Activated CD4-positive, alpha-beta T cell treated with anti-CD3 and anti-CD28 coated beads, Interleukin-2, amount 50 U/mL, for 16 hours (primary cell): ENCODE measurements around the gene CAPN13.
"Not testable (repeated sequence)": the region's sequence is repeated elsewhere in the genome, so short reads cannot be mapped to it uniquely, and the experiment has no call there.

Source experiments
- DNase-seq: peaks from one replicate; pipeline ENCODE4 v3.0.0-alpha.2; 2020

CAPN13 gene

DNA sequence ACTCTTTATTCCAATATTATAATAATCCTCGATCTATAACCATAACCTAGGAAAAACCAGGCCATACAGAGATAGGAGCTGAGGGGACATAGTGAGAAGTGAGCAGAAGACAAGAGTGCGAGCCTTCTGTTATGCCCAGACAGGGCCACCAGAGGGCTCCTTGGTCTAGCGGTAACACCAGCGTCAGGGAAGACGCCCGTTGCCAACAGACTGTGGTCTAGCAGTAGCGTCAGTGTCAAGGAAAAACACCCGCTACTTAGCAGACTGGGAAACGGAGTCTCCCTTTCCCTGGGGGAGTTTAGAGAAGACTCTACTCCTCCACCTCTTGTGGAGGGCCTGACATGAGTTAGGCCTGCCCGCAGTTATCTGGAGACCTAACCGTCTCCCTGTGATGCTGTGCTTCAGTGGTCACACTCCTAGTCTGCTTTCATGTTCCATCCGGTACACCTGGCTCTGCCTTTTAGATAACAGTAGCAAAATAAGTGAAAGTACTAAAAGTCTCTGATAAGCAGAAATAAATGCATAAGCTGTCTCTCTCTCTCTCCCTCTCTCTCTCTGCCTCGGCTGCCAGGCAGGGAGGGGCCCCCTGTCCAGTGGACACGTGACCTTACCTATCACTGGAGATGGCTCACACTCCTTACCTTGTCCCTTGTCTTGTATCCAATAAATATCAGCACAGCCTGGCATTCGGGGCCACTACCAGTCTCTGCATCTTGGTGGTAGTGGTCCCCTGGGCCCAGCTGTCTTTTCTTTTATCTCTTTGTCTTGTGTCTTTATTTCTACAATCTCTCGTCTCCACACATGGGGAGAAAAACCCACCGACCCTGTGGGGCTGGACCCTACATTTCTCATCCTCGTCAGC lies 109.8 kb downstream of the CAPN13 start:
- DNase-seq, result not testable (repeated sequence)

GRCh38 chr2:30695749-30696148 lies 111.5 kb downstream of the CAPN13 start:
- no peak for DNase-seq

GRCh38 chr2:30694286-30695055 lies 112.8 kb downstream of the CAPN13 start:
- no peak for DNase-seq

DNA sequence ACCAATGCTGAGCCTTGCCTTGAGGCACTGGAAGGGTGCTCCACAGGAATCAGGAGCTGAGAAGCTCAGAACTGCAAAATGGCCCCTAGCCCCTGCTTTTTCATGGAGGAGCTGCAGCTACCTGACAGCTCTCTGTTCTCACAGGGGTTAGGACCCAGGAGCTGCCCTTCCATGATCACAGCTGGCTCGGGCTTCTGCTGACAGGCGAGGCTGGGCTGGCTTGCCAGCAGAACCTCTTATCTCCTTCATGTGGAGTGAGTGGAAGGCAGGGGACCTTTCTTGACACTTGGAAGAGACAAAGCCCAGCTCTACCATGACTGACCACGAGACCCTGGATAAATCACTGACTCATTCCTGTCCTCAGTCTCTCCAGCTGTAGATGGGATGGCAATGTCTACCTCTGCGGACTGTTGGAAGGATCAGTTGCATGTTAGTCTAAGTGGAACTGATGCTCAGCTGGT lies 113.4 kb downstream of the CAPN13 start:
- DNase-seq, result no peak

DNA sequence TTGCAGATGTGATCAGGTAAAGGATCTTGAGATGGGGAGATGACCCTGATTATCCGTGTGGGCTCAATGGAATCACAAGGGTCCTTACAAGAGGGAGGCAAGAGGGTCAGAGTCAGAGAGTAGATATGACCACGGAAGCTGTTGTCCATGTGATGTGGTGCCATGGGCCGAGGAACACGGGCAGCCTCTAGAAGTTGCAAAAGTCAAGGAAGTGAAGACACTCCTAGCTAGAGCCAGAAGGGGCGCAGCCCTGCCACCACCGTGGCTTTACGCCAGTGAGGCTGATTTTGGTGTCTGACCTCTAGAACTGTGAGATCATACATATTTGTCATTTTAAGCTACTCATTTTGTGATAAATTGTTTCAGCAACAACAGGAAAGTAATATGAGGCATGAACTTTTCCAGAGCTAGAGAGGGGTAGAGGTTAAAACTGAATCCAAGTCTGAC lies 114.4 kb downstream of the CAPN13 start:
- DNase-seq, result no peak

DNA sequence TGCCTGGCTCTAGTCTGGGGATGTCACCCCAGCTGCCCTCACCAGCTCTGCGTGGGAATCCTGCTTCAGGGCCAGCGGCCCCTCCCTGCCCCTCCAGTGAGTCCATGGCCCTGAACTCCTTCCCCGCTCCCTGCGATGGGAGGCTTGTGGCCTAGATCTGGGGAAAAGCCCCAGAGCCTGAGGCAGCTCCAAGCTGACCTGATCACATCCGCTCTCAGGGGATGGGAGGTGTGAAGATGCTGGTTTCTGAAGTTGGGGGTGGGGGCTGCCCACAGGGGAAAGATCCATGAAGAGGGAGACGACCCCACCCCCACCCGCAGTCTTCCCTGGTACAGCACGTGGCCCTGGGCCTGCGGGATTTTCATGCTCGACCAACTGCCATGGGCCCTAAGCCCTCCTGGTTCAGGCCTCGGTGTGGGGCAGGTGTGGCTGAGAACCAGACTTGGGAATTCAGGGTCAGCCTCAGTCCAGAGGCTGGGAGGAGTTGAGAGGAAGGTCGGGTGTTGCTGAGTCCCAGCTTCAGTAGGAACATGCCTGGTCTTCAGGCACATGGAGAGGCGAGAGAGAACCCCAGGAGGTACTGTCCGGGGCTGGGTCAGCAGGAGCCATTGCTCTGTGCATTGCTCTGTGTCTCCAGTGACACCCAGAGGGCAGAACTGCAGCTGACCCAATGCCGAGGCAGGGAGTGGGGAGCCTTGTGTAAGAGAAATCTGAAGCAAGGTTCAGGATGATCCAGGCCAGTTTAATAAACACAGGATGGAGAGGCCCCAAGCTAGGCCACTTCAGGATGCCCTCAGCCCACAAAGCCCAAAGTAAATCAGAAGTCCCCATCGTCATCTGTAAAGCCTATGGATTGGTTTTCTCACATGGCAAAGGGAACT lies 115.1 kb downstream of the CAPN13 start:
- DNase-seq, result no peak

DNA sequence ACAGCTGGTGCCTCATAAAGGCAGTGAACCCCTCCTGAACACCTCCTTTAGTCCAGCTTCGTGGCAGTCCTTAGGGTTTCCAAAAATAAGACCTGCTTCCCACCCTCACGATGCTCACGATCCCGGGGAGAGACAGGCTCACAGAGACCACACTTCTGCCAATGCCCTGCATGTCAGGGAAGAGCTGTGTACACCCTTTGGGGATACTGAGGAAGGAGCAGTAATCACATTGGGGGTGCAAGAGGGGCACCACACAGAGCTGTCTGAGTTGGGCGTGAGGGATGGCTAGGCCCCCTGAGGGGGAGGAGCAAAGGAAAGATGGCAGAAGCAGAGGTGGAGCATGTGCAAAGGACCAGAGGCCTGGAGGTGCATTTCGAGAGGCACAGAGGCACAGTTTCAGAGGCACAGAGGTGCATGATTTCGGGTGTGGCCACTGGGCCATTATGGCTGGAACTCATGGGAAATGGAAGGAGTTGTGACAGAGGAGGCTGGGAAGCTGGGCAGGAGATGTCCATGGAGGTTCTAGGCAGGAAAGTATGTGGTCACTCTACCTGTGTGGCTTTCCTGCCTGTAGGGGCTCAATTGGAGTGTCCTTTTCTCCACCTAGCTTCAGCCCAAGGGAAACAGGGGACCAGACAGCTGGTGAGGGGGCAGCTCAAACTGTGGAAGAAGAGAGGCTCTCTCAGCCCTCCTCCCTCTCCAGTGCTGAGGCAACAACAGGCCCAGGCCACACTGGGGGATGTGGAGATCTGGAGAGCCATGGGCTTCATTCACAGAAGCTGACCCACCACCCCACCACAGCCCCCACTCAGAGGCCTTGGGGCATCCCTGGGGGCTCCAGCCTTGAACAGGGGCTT lies 115.9 kb downstream of the CAPN13 start:
- DNase-seq, result no peak

- no peak for DNase-seq
Observed at GRCh38 chr2:30690126-30690561, 117.1 kb downstream of the CAPN13 start.

- DNase-seq, result no peak
Observed at GRCh38 chr2:30689496-30690125, 117.6 kb downstream of the CAPN13 start.

- DNase-seq, result no peak
Observed at GRCh38 chr2:30688956-30689401, 118.3 kb downstream of the CAPN13 start.

- no peak for DNase-seq
Observed at GRCh38 chr2:30686669-30687068, 120.6 kb downstream of the CAPN13 start.

DNA sequence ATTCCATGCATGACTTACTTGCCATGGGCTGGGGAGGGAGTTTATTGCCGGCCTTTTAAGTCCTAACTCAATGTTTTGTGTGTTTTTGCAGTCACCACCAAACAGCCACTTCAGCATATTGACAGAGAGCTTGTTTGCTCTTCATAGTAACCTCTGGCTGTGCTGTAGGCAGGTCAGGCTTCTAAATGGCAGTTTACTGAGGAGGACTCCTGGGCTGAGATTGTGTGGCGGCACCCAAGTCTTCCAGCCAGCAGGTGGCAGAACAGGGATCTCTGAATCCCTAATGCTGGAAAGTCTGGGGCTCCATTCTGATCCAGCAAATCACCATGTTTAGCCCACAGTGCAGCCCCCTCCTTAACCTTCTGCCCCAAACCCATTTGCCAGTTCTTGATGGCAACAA lies 121.2 kb downstream of the CAPN13 start:
- DNase-seq, result no peak

DNA sequence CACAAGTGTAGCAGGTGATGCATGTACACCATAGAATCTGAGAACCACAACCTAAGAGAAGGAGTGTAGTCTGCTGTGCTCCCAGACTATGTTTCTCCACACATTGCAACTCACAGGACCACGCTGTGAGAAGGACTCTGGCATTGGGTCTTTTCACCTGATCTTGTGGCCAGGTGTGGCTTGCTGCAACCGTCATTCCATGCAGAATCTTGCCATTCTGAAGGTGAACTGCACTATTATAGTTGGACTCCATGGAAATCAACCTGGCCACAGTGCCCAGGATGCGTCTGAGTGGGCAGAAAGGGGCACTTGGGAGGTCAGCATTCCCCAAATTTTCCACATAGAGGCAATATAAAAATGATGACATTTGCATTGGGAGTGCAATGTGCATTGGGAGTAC lies 122.2 kb downstream of the CAPN13 start:
- DNase-seq, result no peak

DNA sequence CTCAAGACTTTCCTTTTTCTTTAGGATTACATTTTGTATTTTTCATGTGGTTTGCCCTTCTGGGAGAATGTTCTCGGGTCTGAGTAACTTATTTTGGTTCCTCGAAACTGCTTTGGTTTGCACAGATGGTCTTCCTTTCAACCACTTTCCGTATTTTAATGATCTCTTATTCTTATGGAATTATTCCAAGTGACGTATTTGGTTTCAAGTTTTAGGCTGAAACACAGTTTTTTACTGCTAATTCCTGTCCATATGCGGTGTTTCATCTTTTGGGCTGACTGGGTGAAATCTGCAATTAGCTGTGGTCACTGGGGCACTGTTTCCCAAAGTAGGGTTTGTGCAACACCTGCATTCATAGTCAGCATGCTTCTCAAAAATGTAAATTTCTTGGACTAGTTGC lies 122.7 kb downstream of the CAPN13 start:
- DNase-seq, result no peak

DNA sequence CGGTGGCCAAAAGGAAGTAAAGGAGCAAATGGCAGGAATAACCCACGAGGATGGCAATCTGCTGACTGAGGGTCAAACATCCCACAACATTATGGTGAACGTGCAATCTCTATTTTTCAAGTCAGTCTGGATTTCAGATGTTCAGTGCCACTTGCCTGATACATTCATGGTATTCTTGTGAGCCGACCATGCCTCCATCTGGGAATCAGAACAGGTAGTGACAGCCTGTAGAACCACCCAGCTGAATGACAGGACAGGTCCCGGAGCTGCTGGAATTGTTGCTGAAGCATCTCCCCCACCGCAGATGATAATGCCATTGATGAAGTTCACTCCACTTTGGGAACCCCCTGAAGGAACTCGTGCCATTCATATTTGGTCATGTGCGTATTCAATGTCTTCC lies 123.2 kb downstream of the CAPN13 start:
- no peak for DNase-seq

DNA sequence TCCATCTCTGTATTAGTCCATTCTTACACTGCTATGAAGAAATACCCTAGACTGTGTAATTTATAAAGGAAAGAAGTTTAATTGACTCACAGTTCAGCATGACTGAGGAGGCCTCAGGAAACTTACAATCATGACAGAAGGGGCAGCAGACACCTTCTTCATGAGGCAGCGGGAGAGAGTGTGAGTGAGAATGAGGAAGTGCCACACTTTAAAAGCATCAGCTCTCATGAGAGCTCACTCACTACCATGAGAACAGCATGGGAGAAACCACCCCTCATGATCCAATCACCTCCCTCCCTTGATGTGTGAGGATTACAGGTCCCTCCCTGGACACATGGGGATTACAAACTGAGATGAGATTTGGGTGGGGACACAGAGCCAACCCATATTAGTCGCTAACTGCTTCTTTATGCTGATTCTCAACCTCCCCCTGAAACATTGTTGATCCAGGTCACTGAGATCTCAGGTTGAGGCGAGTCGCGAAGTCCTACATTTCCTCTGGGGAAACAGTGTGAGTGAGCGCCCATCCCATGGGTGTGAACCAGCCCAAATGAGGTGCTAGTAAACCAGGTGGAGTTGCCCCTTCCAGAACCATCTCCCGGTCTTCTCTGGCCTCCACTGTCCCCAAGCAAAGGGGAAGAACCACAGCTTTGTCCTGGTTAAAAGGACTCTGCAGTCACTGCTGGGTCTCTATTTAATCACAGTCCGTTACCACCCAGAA lies 123.8 kb downstream of the CAPN13 start:
- DNase-seq, result no peak

DNA sequence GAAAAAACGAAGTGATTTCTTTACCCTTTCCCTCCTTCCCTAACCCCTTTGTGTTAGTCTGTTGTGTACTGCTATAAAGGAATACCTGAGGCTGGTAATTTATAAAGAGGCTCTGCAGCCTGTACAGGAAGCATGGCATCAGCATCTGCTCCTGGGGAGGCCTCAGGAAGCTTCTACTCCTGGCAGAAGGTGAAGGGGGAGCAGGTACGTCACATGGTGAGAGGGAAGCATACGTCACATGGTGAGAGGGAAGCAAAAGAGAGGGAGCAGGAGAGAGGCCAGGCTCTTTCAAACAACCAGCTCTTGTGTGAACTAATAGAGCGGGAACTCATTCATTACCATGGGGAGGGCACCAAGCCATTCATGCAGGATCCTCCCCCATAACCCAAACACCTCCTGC lies 126.2 kb downstream of the CAPN13 start:
- no peak for DNase-seq

- no peak for DNase-seq
Observed at GRCh38 chr2:30680121-30680520, 127.1 kb downstream of the CAPN13 start.

DNA sequence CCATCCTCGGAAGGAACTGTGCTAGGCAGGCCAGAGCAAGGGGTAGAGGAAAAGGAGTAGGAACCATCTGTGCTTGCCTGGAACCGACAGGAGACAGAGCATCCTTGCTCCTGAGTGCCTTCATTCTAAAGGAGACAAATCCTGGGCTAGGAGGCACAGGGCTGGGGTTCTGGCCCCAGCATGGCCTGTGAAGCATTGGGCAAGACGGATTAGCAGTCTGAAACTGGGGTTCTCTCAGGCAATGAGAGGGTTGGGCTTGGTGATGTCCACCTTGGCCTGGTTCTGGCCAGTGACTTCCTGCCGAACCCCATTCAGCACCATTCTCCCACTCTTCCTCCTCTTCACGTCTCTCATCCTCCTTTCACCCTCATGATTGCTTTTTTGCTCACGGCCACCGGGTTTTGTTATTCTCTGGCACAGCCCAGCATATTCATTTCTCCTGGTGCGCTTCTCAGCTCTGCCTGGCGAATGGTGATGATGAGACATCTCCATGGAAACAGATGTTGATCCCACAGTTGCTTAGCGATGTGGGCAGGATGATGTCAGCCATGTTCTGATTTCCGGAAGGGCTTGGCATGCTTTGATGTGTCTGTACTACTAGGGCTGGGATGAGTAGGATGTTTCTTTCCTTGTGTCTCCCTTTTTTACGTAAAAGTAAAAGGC lies 127.7 kb downstream of the CAPN13 start:
- peak; percentile 30 for DNase-seq
